ENCODE measurements around the gene HACD3.
A peak's percentile ranks its signal among the peaks of the same experiment; 100 is the strongest.
"Not testable (repeated sequence)": the region's sequence is repeated elsewhere in the genome, so short reads cannot be mapped to it uniquely, and the experiment has no call there.

Gene HACD3

GRCh38 chr15:65603559-65603958, 73.3 kb downstream of the HACD3 start:
- no peak for DNase-seq

GRCh38 chr15:65610871-65611718, 80.8 kb downstream of the HACD3 start, which contains the start of gene INTS14:
Gene INTS14, minus strand, starts transcription at chr15:65611131. Its CDS starts 3,751 bp downstream, at chr15:65607380.
- peak; percentile 86 for DNase-seq

GRCh38 chr15:65611888-65612615, 81.8 kb downstream of the HACD3 start:
- no peak for DNase-seq

GRCh38 chr15:65612616-65612946, 82.3 kb downstream of the HACD3 start:
- no peak for DNase-seq

- DNase-seq, result no peak
These were observed 82.9 kb downstream of the HACD3 start for GRCh38 chr15:65612949-65613744.

GRCh38 chr15:65615887-65616286, 85.6 kb downstream of the HACD3 start:
- not testable (repeated sequence) for DNase-seq

- no peak for DNase-seq
These were observed 88.4 kb downstream of the HACD3 start for GRCh38 chr15:65618560-65619109.

GRCh38 chr15:65619626-65620290, 89.5 kb downstream of the HACD3 start:
- no peak for DNase-seq

GRCh38 chr15:65620833-65621232, 90.6 kb downstream of the HACD3 start:
- DNase-seq, result no peak

GRCh38 chr15:65621638-65622037, 91.4 kb downstream of the HACD3 start, which contains the start of gene SLC24A1:
Gene SLC24A1, plus strand, starts transcription at chr15:65621938. Its CDS starts 2,143 bp downstream, at chr15:65624081.
- DNase-seq, result no peak

GRCh38 chr15:65623103-65623502, 92.8 kb downstream of the HACD3 start:
- no peak for DNase-seq

GRCh38 chr15:65626856-65627255, 96.6 kb downstream of the HACD3 start:
- no peak for DNase-seq
